LNCAP (cell line): Measurements from ENCODE around the gene ARAP1.

Experiments used
- TF ChIP-seq, protein P1 (sequence below): fragments of 450-650 bp; IDR thresholded peaks from 2 replicates; pipeline ENCODE4 v1.5.1; 2017; ENCODE audit warnings: mild to moderate bottlenecking

ARAP1 gene

GRCh38 chr11:72746821-72747220, 5.4 kb downstream of the ARAP1 start:
- TF ChIP-seq, protein P1, sequence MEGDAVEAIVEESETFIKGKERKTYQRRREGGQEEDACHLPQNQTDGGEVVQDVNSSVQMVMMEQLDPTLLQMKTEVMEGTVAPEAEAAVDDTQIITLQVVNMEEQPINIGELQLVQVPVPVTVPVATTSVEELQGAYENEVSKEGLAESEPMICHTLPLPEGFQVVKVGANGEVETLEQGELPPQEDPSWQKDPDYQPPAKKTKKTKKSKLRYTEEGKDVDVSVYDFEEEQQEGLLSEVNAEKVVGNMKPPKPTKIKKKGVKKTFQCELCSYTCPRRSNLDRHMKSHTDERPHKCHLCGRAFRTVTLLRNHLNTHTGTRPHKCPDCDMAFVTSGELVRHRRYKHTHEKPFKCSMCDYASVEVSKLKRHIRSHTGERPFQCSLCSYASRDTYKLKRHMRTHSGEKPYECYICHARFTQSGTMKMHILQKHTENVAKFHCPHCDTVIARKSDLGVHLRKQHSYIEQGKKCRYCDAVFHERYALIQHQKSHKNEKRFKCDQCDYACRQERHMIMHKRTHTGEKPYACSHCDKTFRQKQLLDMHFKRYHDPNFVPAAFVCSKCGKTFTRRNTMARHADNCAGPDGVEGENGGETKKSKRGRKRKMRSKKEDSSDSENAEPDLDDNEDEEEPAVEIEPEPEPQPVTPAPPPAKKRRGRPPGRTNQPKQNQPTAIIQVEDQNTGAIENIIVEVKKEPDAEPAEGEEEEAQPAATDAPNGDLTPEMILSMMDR, result no peak

- TF ChIP-seq, protein P1, result no peak
These were observed 6.2 kb downstream of the ARAP1 start for GRCh38 chr11:72745925-72746550.

DNA sequence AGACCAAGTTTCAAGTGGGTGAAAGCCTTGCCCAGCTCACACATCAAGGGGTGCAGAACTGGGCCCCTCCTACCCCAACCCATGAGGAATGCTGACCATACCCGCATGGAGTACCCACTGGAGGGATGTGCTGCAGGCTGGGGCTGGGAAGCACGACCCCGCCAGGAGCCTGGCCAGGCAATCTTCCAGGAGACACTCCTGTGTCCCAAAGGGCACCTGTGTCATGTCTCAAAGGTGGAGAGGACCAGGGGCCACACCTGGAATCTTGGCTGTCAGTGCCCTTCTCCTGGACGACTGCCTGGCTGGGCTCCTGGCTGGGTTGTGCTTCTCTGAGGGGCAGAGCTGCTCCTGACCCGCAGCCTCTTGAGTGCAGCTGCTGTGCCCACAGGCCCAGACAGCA, 6.7 kb downstream of the ARAP1 start:
- TF ChIP-seq, protein P1, result no peak

GRCh38 chr11:72744474-72744873, 7.7 kb downstream of the ARAP1 start:
- TF ChIP-seq, protein P1, result no peak

DNA sequence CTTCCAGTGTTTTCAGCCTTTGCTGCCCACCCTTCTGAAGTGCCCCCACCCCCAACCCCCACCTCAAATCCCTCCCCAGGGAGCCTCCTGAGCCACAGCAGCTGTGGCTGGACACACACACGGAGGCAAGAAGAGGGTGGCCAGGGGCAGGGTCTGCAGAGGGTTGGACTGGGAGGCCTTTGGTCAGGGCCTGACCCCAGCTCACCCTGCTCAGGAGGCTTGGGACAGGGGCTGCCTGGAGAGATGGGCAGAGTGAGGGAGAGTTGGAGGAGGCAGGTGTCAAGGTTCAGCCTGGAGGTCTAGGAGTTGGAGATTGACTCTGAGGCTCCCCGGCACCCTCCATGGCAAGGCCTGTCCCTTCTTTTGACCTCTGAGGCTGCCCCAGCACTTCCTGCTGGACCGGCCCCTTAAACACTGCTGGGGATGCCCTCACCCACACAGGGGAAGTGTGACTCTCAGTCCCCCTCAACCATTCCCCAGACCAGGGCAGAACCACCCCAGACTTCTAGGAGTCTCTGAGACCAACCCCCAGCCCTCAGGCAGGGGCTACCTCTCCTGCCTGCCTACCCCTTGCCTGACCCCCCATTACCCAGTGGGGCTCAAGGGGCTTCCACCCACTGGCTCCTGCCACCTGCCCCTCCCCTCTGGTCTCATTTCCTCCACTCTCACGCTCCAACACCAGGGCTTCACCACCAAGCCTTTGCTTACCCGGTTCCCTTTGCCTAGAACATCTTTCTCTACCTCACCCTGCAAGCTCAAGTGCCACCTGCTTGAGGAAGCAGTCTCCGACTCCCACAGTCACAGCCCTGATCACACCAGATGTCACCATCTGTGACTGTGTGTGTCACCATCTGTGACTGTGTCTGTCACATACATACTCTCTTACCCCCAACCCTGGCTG, 8.6 kb downstream of the ARAP1 start:
- TF ChIP-seq, protein P1, result no peak

DNA sequence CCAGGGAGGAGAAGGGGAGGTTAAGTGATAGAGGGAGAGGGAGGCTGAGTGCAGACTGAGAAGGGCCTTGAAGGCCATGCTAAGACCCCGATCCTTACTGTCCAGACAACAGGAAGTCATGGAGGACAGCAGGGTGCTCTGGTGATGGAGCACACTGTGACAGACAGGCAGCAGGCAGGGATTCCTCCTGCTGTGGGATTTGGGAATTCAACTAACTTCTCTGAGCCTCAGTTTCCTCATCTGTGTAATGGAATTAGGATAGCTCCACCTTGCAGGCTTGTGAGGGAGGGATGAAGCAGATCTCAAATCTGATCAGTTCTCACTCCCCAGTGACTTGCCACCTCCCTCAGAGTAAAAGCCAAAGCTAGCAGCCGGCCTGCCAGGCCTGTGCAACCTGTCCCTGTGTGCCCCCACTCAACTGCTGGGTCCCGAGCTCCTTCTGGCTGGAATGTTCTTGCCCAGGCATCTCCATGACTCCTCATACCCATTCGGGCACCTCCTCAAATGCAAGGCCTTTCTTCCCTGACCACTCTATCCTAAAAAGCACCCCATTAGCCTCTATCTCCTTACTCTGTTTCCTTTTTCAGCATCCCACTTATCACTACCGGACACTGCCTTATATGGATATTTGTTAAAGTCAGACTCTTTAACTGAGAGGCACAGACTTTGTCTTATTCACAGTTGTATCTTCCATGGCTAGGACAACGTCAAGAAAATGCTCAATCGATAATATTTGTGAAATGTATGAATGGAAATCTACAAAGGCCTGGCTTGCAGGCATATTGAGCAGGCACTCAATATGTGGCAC, 9.5 kb downstream of the ARAP1 start:
- TF ChIP-seq, protein P1, result no peak

DNA sequence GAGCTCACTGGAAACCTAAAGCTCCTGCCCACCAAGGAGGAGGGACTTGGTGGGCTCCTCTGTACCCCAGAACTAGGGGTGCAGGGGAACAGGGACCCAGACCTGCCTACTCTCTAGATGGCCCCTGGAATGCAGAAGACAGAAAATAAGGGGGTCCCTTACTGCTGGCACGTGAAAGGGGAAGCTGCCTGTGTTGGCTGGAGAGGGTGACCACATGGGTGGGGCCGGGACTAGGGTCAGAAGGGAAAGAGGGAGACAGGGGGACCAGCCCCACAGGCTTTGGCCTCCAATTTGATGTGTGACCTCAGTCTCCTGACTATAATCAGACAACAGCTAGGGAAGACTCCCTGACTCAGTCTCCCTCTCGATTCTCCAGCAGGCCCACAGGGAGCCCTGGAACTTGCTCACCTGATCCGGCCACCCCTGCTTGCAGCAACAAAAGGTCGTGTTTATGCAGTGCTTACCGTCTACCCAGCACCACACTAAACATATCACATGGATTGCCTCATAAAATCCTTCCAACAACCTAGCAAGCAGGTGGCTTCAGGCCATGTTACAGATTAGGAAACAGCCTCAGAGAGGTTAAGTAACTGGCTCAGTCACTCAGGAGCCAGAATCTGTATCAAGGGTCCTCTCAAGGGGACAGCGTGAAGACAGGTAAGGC, 10.2 kb downstream of the ARAP1 start:
- TF ChIP-seq, protein P1, result no peak
